Transverse colon (tissue), 4 donors: ENCODE results near the gene OR56A3. TPM values are rescaled to one million over a fixed set of nuclear protein-coding genes. Genes with fewer than 3 reads are reported as not detected.

Experiments
- DNase-seq: peaks from one replicate; pipeline ENCODE4 v3.0.0-alpha.2; 2019
- H3K27ac ChIP-seq, 4 donors: fragments of 200-600 bp; sonication (generic); 2 replicates each; pipeline ENCODE4 v1.5.1; 2016 to 2018; ENCODE audit warnings: inconsistent platforms in 4 of 4
- H3K27me3 ChIP-seq: fragments of 200-600 bp; sonication (generic); 2 replicates; pipeline ENCODE4 v1.5.1; 2017; ENCODE audit warnings: inconsistent platforms
- H3K36me3 ChIP-seq, 4 donors: fragments of 200-600 bp; sonication (generic); 2 replicates each; pipeline ENCODE4 v1.5.1; 2017 to 2019; ENCODE audit warnings: inconsistent platforms in 4 of 4
- H3K4me1 ChIP-seq, 4 donors: fragments of 200-600 bp; sonication (generic); 2 replicates each; pipeline ENCODE4 v1.5.1; 2017 to 2020; ENCODE audit warnings: inconsistent platforms in 4 of 4
- H3K4me3 ChIP-seq, 4 donors: fragments of 200-600 bp; sonication (generic); 1 replicate in 1 of 4; 2 replicates in 3 of 4; pipeline versions ENCODE4 v1.5.1 to v1.6.1; 2017 to 2019; ENCODE audit warnings: inconsistent platforms in 4 of 4
- H3K9me3 ChIP-seq, 2 donors: fragments of 200-600 bp; sonication (generic); 2 replicates each; pipeline ENCODE4 v1.5.1; 2017 to 2019; ENCODE audit warnings: inconsistent platforms in 2 of 2
- EP300 ChIP-seq: sonication (generic); formaldehyde crosslinking; IDR thresholded peaks from one replicate; pipeline ENCODE4 v1.6.1; 2017; ENCODE audit warnings: antibody characterized with exemption, low read depth
- POLR2A ChIP-seq: fragments of 450-650 bp; IDR thresholded peaks from one replicate; pipeline ENCODE4 v1.6.1; 2016; ENCODE audit warnings: antibody characterized with exemption, mild to moderate bottlenecking, moderate library complexity
- POLR2AphosphoS5 ChIP-seq, 3 donors: sonication (generic); formaldehyde crosslinking; IDR thresholded peaks; one replicate each; pipeline ENCODE4 v1.6.1; 2016; ENCODE audit warnings: antibody characterized with exemption in 3 of 3
- WGBS, 2 donors: methylation state at CpG; one replicate each; pipeline ENCODE4 v1.1.5; 2018; ENCODE audit warnings: low coverage in 1 of 2; 5-methylcytosine and 5-hydroxymethylcytosine counted together
- in situ Hi-C, 4 donors: fragments of 200-750 bp; cut with MboI; loops; one replicate each; pipeline versions ENCODE4 v1.15.0 to v1.15.1; 2017; ENCODE audit warnings: low sequenced_read_pairs in 3 of 4, low pct_ligation_motif_present in 1 of 4, low pct_unique_long_range_greater_than_20kb in 1 of 4
- intact Hi-C: fragments of 100-400 bp; cut with DNase I; formaldehyde crosslinking; loops from one replicate; pipeline ENCODE4 v1.15.1; 2023; ENCODE audit warnings: low total_unique reads
- total RNA-seq, 4 donors: library from RNA; depleted of rRNA; stranded (reverse); fragments of >200 nt; gene quantifications; one replicate each; pipeline ENCODE4 v1.1.0, GENCODE V29; 2016
- TF ChIP-seq, protein P1 (sequence below), 5 experiments: fragments of 200-600 bp in 3 of 5; fragments of 450-650 bp in 2 of 5; sonication (generic) in 3 of 5; IDR thresholded peaks; 1 replicate in 2 of 5; 2 replicates in 3 of 5; pipeline ENCODE4 v1.5.1; 2016 to 2017; ENCODE audit warnings: antibody characterized with exemption in 5 of 5, inconsistent platforms in 3 of 5, mild to moderate bottlenecking in 2 of 5, moderate library complexity in 1 of 5

OR56A3 gene
- total RNA-seq, 4 donors from 2014 or later = not detected

DNA sequence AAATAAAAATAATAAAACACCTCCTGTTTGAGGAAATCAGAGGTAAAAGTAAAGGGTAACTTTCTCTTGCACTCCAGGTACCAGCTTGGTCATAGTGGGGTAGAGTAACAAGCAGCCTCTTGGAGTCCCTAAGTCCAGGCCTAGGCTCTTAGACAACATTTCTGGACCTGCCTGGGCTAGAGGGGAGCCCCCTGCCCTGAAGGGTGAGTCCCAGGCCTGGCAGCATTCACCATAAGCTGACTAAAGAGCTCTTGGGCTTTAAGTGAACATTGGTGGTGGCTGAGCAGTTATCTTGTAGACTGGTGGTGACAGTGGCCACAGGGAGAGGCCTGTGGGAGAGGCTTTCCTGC, 18.6 kb upstream of the OR56A3 start:
- intact Hi-C loops (no loop called here), in situ Hi-C loops (no loop called here)
- no peak for DNase-seq

GRCh38 chr11:5923794-5924193, 18.3 kb upstream of the OR56A3 start:
- Histone ChIP-seq H3K4me1 (no peaks in the 10 kb centered on the region), H3K4me3 (no peak overlapping the region), H3K27ac (no peak overlapping the region), H3K9me3 (peaks cover 0 to 3% of the 10 kb centered on the region in 2 donors), H3K27me3 (no peaks in the 10 kb centered on the region), H3K36me3 (no peaks in the 10 kb centered on the region)
- in situ Hi-C loops = no loop called here
- TF ChIP-seq, protein P1, sequence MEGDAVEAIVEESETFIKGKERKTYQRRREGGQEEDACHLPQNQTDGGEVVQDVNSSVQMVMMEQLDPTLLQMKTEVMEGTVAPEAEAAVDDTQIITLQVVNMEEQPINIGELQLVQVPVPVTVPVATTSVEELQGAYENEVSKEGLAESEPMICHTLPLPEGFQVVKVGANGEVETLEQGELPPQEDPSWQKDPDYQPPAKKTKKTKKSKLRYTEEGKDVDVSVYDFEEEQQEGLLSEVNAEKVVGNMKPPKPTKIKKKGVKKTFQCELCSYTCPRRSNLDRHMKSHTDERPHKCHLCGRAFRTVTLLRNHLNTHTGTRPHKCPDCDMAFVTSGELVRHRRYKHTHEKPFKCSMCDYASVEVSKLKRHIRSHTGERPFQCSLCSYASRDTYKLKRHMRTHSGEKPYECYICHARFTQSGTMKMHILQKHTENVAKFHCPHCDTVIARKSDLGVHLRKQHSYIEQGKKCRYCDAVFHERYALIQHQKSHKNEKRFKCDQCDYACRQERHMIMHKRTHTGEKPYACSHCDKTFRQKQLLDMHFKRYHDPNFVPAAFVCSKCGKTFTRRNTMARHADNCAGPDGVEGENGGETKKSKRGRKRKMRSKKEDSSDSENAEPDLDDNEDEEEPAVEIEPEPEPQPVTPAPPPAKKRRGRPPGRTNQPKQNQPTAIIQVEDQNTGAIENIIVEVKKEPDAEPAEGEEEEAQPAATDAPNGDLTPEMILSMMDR (IDR thresholded peaks at IDR 0.05) = no peak
- no peak for TF ChIP-seq EP300
- no peak for TF ChIP-seq POLR2A
- no peak for TF ChIP-seq POLR2AphosphoS5 (IDR thresholded peaks at IDR 0.05)
- DNase-seq = no peak
- intact Hi-C loops = no loop called here

More for the DNA sequence above, 18.6 kb upstream of the OR56A3 start:
- Histone ChIP-seq H3K4me3 (no peak overlapping the region), H3K27me3 (no peaks in the 10 kb centered on the region), H3K9me3 (peaks cover 0 to 3% of the 10 kb centered on the region in 2 donors), H3K27ac (no peak overlapping the region), H3K4me1 (no peaks in the 10 kb centered on the region), H3K36me3 (no peaks in the 10 kb centered on the region)
- TF ChIP-seq EP300 (no peak), POLR2AphosphoS5 (IDR thresholded peaks at IDR 0.05) (no peak), POLR2A (no peak)
- TF ChIP-seq, protein P1 (IDR thresholded peaks at IDR 0.05) = no peak

DNA sequence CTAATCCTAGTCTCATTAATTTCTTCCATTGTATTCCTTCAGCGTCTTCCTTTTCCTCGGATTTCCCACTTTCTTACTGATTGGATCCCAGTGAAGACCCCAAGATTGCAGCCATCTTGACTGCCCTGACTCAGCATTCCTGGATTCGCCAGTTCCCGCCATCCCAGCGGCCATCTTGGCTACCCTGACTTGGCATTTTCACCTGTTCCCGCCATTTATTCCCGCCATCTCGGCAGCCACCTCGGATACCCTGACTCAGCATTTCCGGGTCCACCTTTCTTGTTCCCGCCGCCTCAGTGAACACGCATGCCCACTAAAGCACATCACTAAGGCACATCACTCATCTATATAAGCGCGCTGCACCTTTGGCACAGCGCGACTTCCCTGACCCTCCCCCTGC, 13.8 kb upstream of the OR56A3 start:
- in situ Hi-C loops (no loop called here), intact Hi-C loops (no loop called here)
- Histone ChIP-seq H3K27me3 (no peaks in the 10 kb centered on the region), H3K36me3 (no peaks in the 10 kb centered on the region), H3K4me1 (no peaks in the 10 kb centered on the region), H3K4me3 (no peak overlapping the region), H3K27ac (no peak overlapping the region), H3K9me3 (peaks cover 0 to 3% of the 10 kb centered on the region in 2 donors)
- WGBS, 2 donors = 93 to 98% methylated on average over 12 to 17 of the region's 17 CpGs
- DNase-seq = no peak
- TF ChIP-seq, protein P1 (IDR thresholded peaks at IDR 0.05) = no peak
- no peak for TF ChIP-seq POLR2AphosphoS5 (IDR thresholded peaks at IDR 0.05)
- TF ChIP-seq POLR2A = no peak
- no peak for TF ChIP-seq EP300

DNA sequence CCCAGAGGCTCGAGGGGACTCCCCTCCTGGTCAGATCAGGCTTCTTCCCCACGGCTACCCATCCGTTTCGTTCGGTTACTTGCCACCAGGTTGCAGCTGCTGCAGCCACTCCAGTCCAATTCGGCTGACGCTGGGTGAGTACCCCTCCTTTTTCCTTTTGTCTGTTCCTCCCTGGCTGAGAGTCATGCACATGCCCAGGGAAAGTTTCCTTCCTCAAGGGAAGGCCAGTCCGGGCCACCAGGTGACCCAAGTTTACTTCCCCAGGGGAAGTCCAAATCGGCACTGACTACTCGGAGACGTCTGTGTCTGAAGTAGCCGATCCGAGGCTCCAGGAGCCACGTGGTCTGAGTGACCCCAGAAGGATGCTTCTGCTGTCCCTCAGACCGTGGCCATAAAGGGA, 13.2 kb upstream of the OR56A3 start:
- DNase-seq = no peak
- no peaks in the 10 kb centered on the region for H3K36me3 ChIP-seq
- 60 to 79% methylated on average over 1 to 15 of the region's 15 CpGs for WGBS, 2 donors
- H3K27me3 ChIP-seq = no peaks in the 10 kb centered on the region
- H3K9me3 ChIP-seq = peaks cover 0 to 3% of the 10 kb centered on the region in 2 donors
- in situ Hi-C loops (no loop called here), intact Hi-C loops (no loop called here)
- TF ChIP-seq POLR2A = no peak
- TF ChIP-seq, protein P1 (IDR thresholded peaks at IDR 0.05) = no peak
- no peak for TF ChIP-seq POLR2AphosphoS5 (IDR thresholded peaks at IDR 0.05)
- no peak for TF ChIP-seq EP300
- no peak overlapping the region for H3K27ac ChIP-seq
- H3K4me1 ChIP-seq = no peaks in the 10 kb centered on the region
- no peak overlapping the region for H3K4me3 ChIP-seq
